ENCODE results near the gene FAR2. TPM values are rescaled to one million over a fixed set of nuclear protein-coding genes. Genes with fewer than 3 reads are reported as not detected.

Gene FAR2
- total RNA-seq, 1 experiment from 2014 or later, result 6.6 TPM

DNA sequence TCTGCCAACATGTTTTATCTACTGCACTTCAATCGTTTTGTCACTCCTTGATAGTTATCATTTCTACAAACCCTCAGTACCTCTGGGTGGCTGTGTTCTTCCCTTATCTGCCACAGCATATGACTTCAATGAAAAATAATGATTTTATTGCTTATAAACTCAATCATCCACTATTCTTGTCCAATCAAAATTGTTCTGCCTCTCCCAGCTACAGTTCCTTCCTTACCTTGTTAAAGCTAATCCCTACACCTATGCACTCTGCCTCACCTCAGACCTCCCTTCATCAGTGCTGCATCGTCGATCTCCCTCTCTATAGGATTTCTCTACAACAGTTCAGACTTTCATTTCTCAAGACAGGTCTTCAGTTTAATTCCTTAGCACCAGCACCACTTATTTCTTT lies 173.1 kb downstream of the FAR2 start:
- Mint-ChIP-seq H3K27ac (ENCODE audit: unreplicated experiment) (no peak overlapping the region), H3K4me3 (ENCODE audit: unreplicated experiment) (no peak overlapping the region), H3K9me3 (ENCODE audit: unreplicated experiment) (peaks cover 23% of the 10 kb centered on the region), H3K27me3 (ENCODE audit: insufficient read depth, unreplicated experiment) (no peaks in the 10 kb centered on the region), H3K36me3 (ENCODE audit: insufficient read depth, unreplicated experiment) (peaks cover 6% of the 10 kb centered on the region), H3K4me1 (ENCODE audit: low read depth, unreplicated experiment) (peaks cover 9% of the 10 kb centered on the region)
- POLR2A ChIA-PET, result no interaction called here
- Histone ChIP-seq H3K36me3 (ENCODE audit: control insufficient read depth, insufficient read depth, low read length) (no peaks in the 10 kb centered on the region), H3K4me1 (peaks cover 8% of the 10 kb centered on the region; the same call in 1 of the 2 replicates), H3K9me3 (no peaks in the 10 kb centered on the region; the same call in 1 of the 2 replicates), H3K27me3 (replicated peaks; ENCODE audit: control insufficient read depth, insufficient read depth, low read length) (no peaks in the 10 kb centered on the region), H3K4me3 (ENCODE audit: low read depth, low read length) (no peak overlapping the region)
- CTCF ChIA-PET, result no interaction called here
- intact Hi-C loops (cut with micrococcal nuclease; ENCODE audit: unreplicated experiment), result no loop called here
- no TSS peak for BruUV-seq (replicated peaks)
- no peak for DNase-seq
- TF ChIP-seq, protein P1, sequence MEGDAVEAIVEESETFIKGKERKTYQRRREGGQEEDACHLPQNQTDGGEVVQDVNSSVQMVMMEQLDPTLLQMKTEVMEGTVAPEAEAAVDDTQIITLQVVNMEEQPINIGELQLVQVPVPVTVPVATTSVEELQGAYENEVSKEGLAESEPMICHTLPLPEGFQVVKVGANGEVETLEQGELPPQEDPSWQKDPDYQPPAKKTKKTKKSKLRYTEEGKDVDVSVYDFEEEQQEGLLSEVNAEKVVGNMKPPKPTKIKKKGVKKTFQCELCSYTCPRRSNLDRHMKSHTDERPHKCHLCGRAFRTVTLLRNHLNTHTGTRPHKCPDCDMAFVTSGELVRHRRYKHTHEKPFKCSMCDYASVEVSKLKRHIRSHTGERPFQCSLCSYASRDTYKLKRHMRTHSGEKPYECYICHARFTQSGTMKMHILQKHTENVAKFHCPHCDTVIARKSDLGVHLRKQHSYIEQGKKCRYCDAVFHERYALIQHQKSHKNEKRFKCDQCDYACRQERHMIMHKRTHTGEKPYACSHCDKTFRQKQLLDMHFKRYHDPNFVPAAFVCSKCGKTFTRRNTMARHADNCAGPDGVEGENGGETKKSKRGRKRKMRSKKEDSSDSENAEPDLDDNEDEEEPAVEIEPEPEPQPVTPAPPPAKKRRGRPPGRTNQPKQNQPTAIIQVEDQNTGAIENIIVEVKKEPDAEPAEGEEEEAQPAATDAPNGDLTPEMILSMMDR (IDR thresholded peaks at IDR 0.05; ENCODE audit: insufficient read depth in 1 of 2, low read depth in 1 of 2, low read length in 1 of 2, severe bottlenecking in 1 of 2, unreplicated experiment in 1 of 2), result no peak

DNA sequence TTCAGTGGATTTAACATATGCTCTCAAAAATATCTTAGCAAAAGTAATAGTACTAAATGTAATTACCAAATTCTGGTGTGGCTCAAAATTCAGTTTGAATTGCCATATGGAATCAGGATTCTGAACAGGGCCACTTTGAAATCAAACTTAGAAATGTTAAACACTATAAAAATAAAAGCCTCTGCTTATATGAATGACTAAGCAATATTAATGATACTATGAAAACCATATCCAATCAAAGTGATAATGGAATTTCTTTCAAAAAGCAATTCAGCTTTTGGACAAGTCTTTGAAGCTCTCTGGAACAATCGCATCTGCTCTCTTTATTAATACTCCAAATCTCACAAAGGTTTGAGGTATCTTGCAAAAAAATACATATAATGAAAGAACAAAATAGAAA lies 180.3 kb downstream of the FAR2 start:
- intact Hi-C loops (cut with micrococcal nuclease; ENCODE audit: unreplicated experiment), result no loop called here
- DNase-seq, result no peak
- Mint-ChIP-seq H3K27ac (ENCODE audit: unreplicated experiment) (no peak overlapping the region), H3K9me3 (ENCODE audit: unreplicated experiment) (peaks cover 12% of the 10 kb centered on the region), H3K36me3 (ENCODE audit: insufficient read depth, unreplicated experiment) (no peaks in the 10 kb centered on the region), H3K4me3 (ENCODE audit: unreplicated experiment) (no peak overlapping the region), H3K27me3 (ENCODE audit: insufficient read depth, unreplicated experiment) (no peaks in the 10 kb centered on the region), H3K4me1 (ENCODE audit: low read depth, unreplicated experiment) (peaks cover 10% of the 10 kb centered on the region)
- Histone ChIP-seq H3K27me3 (replicated peaks; ENCODE audit: control insufficient read depth, insufficient read depth, low read length) (no peaks in the 10 kb centered on the region), H3K4me1 (no peaks in the 10 kb centered on the region), H3K4me3 (ENCODE audit: low read depth, low read length) (no peak overlapping the region), H3K9me3 (no peaks in the 10 kb centered on the region), H3K36me3 (ENCODE audit: control insufficient read depth, insufficient read depth, low read length) (no peaks in the 10 kb centered on the region)
- POLR2A ChIA-PET, result no interaction called here
- BruUV-seq (replicated peaks), result no TSS peak
- CTCF ChIA-PET, result no interaction called here
- TF ChIP-seq, protein P1 (IDR thresholded peaks at IDR 0.05; ENCODE audit: insufficient read depth in 1 of 2, low read depth in 1 of 2, low read length in 1 of 2, severe bottlenecking in 1 of 2, unreplicated experiment in 1 of 2), result no peak

DNA sequence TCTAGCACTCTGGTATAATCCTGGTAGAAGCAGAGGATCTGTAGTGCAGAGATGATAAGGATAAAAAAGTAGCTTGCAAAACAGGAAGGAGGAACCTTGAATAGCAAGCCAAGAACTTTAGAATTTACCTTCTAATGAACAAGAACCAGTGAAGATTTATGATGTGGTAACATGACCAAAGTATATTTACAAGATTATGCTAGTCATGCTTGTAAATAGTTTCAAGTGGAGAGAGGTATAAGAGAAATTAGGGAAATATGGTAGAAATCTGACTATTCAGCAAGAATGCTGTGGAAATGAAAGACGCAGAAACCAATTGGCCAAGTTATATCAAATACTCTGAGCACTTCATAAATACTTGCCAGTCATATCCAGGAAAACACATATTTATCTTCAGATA lies 184.1 kb downstream of the FAR2 start:
- no TSS peak for BruUV-seq (replicated peaks)
- Mint-ChIP-seq H3K36me3 (ENCODE audit: insufficient read depth, unreplicated experiment) (no peaks in the 10 kb centered on the region), H3K4me1 (ENCODE audit: low read depth, unreplicated experiment) (peaks cover 10% of the 10 kb centered on the region), H3K9me3 (ENCODE audit: unreplicated experiment) (no peaks in the 10 kb centered on the region), H3K27ac (ENCODE audit: unreplicated experiment) (no peak overlapping the region), H3K4me3 (ENCODE audit: unreplicated experiment) (no peak overlapping the region), H3K27me3 (ENCODE audit: insufficient read depth, unreplicated experiment) (no peaks in the 10 kb centered on the region)
- intact Hi-C loops (cut with micrococcal nuclease; ENCODE audit: unreplicated experiment), result no loop called here
- Histone ChIP-seq H3K4me1 (no peaks in the 10 kb centered on the region), H3K36me3 (ENCODE audit: control insufficient read depth, insufficient read depth, low read length) (no peaks in the 10 kb centered on the region), H3K4me3 (ENCODE audit: low read depth, low read length) (no peak overlapping the region), H3K9me3 (no peaks in the 10 kb centered on the region), H3K27me3 (replicated peaks; ENCODE audit: control insufficient read depth, insufficient read depth, low read length) (no peaks in the 10 kb centered on the region)
- TF ChIP-seq, protein P1 (IDR thresholded peaks at IDR 0.05; ENCODE audit: insufficient read depth in 1 of 2, low read depth in 1 of 2, low read length in 1 of 2, severe bottlenecking in 1 of 2, unreplicated experiment in 1 of 2), result no peak
- no peak for DNase-seq
- CTCF ChIA-PET, result no interaction called here
- POLR2A ChIA-PET, result no interaction called here
